Stimulated activated naive B cell treated with anti-CD40 and anti-IgM and Interleukin-4, amounts not matched to agents 10 μg/mL and 1 μg/mL and 100 μg/mL, for 72 hours (primary cell): Measurements from ENCODE around the gene DDX27.
"Not testable (repeated sequence)": the region's sequence is repeated elsewhere in the genome, so short reads cannot be mapped to it uniquely, and the experiment has no call there.

Experiments used
- ATAC-seq, 2 donors: fragments of 150-1000 bp; cut with Tn5 transposase; replicated peaks; 2 replicates each; pipeline ENCODE4 v1.10.0; 2021; ENCODE audit warnings: moderate library complexity in 1 of 2
- DNase-seq: peaks from one replicate; pipeline ENCODE4 v3.0.0; 2021
- H3K27ac Mint-ChIP-seq: one replicate; pipeline ENCODE4 v1.8.0; 2022; ENCODE audit warnings: mild to moderate bottlenecking, mixed read lengths
- H3K27me3 Mint-ChIP-seq, 2 donors: one replicate each; pipeline ENCODE4 v1.8.0; 2022; ENCODE audit warnings: mixed read lengths in 2 of 2
- H3K36me3 Mint-ChIP-seq, 2 donors: one replicate each; pipeline ENCODE4 v1.8.0; 2022; ENCODE audit warnings: mixed read lengths in 2 of 2, mild to moderate bottlenecking in 1 of 2
- H3K4me1 Mint-ChIP-seq, 2 donors: one replicate each; pipeline ENCODE4 v1.8.0; 2022; ENCODE audit warnings: mixed read lengths in 2 of 2, mild to moderate bottlenecking in 1 of 2
- H3K4me3 Mint-ChIP-seq, 2 donors: one replicate each; pipeline ENCODE4 v1.8.0; 2022; ENCODE audit warnings: mild to moderate bottlenecking in 2 of 2, mixed read lengths in 2 of 2, moderate library complexity in 1 of 2
- H3K9me3 Mint-ChIP-seq, 2 donors: one replicate each; pipeline ENCODE4 v1.8.0; 2022; ENCODE audit warnings: mixed read lengths in 2 of 2, mild to moderate bottlenecking in 1 of 2

DDX27 gene

GRCh38 chr20:49186535-49187329 is 32.5 kb upstream of the DDX27 start:
- H3K36me3 Mint-ChIP-seq: peaks cover 3 to 5% of the 10 kb centered on the region in 2 donors
- no peaks in the 10 kb centered on the region for H3K27me3 Mint-ChIP-seq
- peak; percentile 18 to 31 for ATAC-seq
- H3K9me3 Mint-ChIP-seq: peaks cover 0 to 1% of the 10 kb centered on the region in 2 donors
- H3K4me1 Mint-ChIP-seq: peaks cover 7 to 40% of the 10 kb centered on the region in 2 donors
- peak; percentile 21 for DNase-seq
- peak overlapping the region; percentile 82 for H3K27ac Mint-ChIP-seq
- peak overlapping the region; percentile 90 to 94 for H3K4me3 Mint-ChIP-seq

GRCh38 chr20:49187330-49187850 is 31.8 kb upstream of the DDX27 start:
- peaks cover 3 to 5% of the 10 kb centered on the region in 2 donors for H3K36me3 Mint-ChIP-seq
- peak overlapping the region; percentile 81 for H3K27ac Mint-ChIP-seq
- peak overlapping the region; percentile 90 to 94 for H3K4me3 Mint-ChIP-seq
- peak; percentile 17 to 23 for ATAC-seq
- H3K9me3 Mint-ChIP-seq: peaks cover 0 to 1% of the 10 kb centered on the region in 2 donors
- DNase-seq: no peak
- no peaks in the 10 kb centered on the region for H3K27me3 Mint-ChIP-seq
- peaks cover 7 to 40% of the 10 kb centered on the region in 2 donors for H3K4me1 Mint-ChIP-seq

- DNase-seq (peak; percentile 92), ATAC-seq (peak; percentile 96 to 97)
- H3K9me3 Mint-ChIP-seq: peaks cover 0 to 1% of the 10 kb centered on the region in 2 donors
- no peaks in the 10 kb centered on the region for H3K27me3 Mint-ChIP-seq
- H3K4me3 Mint-ChIP-seq: peak within 1 kb of the TSS; percentile 90 to 94
- H3K36me3 Mint-ChIP-seq: peaks cover 3 to 5% of the 10 kb centered on the region in 2 donors
- peaks cover 7 to 38% of the 10 kb centered on the region in 2 donors for H3K4me1 Mint-ChIP-seq
- peak within 1 kb of the TSS; percentile 92 for H3K27ac Mint-ChIP-seq
These were observed 31.2 kb upstream of the DDX27 start, which contains the start of gene STAU1 for GRCh38 chr20:49187851-49188641. STAU1 (minus strand) TSS chr20:49188334; CDS start chr20:49166201, 22,133 bp downstream.

GRCh38 chr20:49192944-49193518 is 26.2 kb upstream of the DDX27 start:
- ATAC-seq, H3K36me3 Mint-ChIP-seq, H3K27ac Mint-ChIP-seq, H3K9me3 Mint-ChIP-seq, H3K4me1 Mint-ChIP-seq, DNase-seq, H3K4me3 Mint-ChIP-seq, H3K27me3 Mint-ChIP-seq: not testable (repeated sequence)

- no peaks in the 10 kb centered on the region for H3K27me3 Mint-ChIP-seq
- peaks cover 0 to 2% of the 10 kb centered on the region in 2 donors for H3K36me3 Mint-ChIP-seq
- H3K27ac Mint-ChIP-seq: no peak overlapping the region
- H3K4me3 Mint-ChIP-seq: no peak overlapping the region
- ATAC-seq (no peak), DNase-seq (no peak)
- H3K4me1 Mint-ChIP-seq: no peaks in the 10 kb centered on the region
- peaks cover 0 to 4% of the 10 kb centered on the region in 2 donors for H3K9me3 Mint-ChIP-seq
These were observed 19.4 kb upstream of the DDX27 start for GRCh38 chr20:49199729-49200293.

- no peak for DNase-seq
- Mint-ChIP-seq H3K27ac (no peak overlapping the region), H3K36me3 (peaks cover 0 to 2% of the 10 kb centered on the region in 2 donors), H3K27me3 (no peaks in the 10 kb centered on the region), H3K4me1 (no peaks in the 10 kb centered on the region), H3K4me3 (no peak overlapping the region), H3K9me3 (peaks cover 0 to 4% of the 10 kb centered on the region in 2 donors)
- ATAC-seq: no peak
These were observed 16.2 kb upstream of the DDX27 start for GRCh38 chr20:49203011-49203410.

GRCh38 chr20:49203746-49204145 is 15.5 kb upstream of the DDX27 start:
- Mint-ChIP-seq H3K4me1 (no peaks in the 10 kb centered on the region), H3K9me3 (peaks cover 0 to 4% of the 10 kb centered on the region in 2 donors), H3K27me3 (no peaks in the 10 kb centered on the region), H3K4me3 (no peak overlapping the region), H3K27ac (no peak overlapping the region), H3K36me3 (peaks cover 0 to 2% of the 10 kb centered on the region in 2 donors)
- no peak for DNase-seq
- no peak for ATAC-seq

GRCh38 chr20:49207076-49207475 is 12.1 kb upstream of the DDX27 start:
- Mint-ChIP-seq H3K27ac (no peak overlapping the region), H3K27me3 (peaks cover 0 to 4% of the 10 kb centered on the region in 2 donors), H3K4me1 (no peaks in the 10 kb centered on the region), H3K9me3 (peaks cover 6 to 9% of the 10 kb centered on the region in 2 donors), H3K4me3 (no peak overlapping the region), H3K36me3 (peaks cover 4 to 6% of the 10 kb centered on the region in 2 donors)
- peak in 1 of 2 donors; percentile 38 for ATAC-seq
- no peak for DNase-seq

- peaks cover 4 to 6% of the 10 kb centered on the region in 2 donors for H3K36me3 Mint-ChIP-seq
- H3K4me1 Mint-ChIP-seq: no peaks in the 10 kb centered on the region
- no peak for DNase-seq
- no peak for ATAC-seq
- no peak overlapping the region for H3K27ac Mint-ChIP-seq
- peaks cover 6 to 9% of the 10 kb centered on the region in 2 donors for H3K9me3 Mint-ChIP-seq
- peaks cover 0 to 4% of the 10 kb centered on the region in 2 donors for H3K27me3 Mint-ChIP-seq
- H3K4me3 Mint-ChIP-seq: no peak overlapping the region
These were observed 9.0 kb upstream of the DDX27 start for GRCh38 chr20:49210101-49210756.

GRCh38 chr20:49210757-49211110 is 8.5 kb upstream of the DDX27 start:
- H3K4me1 Mint-ChIP-seq: no peaks in the 10 kb centered on the region

GRCh38 chr20:49214571-49214970 is 4.6 kb upstream of the DDX27 start:
- DNase-seq: no peak
- H3K4me1 Mint-ChIP-seq: peaks cover 6% of the 10 kb centered on the region in 2 donors
- peaks cover 4 to 6% of the 10 kb centered on the region in 2 donors for H3K36me3 Mint-ChIP-seq
- no peak overlapping the region for H3K4me3 Mint-ChIP-seq
- peaks cover 6 to 9% of the 10 kb centered on the region in 2 donors for H3K9me3 Mint-ChIP-seq
- peaks cover 0 to 4% of the 10 kb centered on the region in 2 donors for H3K27me3 Mint-ChIP-seq
- H3K27ac Mint-ChIP-seq: no peak overlapping the region
- ATAC-seq: no peak

More at GRCh38 chr20:49210757-49211110, 8.5 kb upstream of the DDX27 start:
- H3K27me3 Mint-ChIP-seq: peaks cover 0 to 4% of the 10 kb centered on the region in 2 donors
- peaks cover 6 to 9% of the 10 kb centered on the region in 2 donors for H3K9me3 Mint-ChIP-seq
- H3K27ac Mint-ChIP-seq: no peak overlapping the region
- H3K4me3 Mint-ChIP-seq: no peak overlapping the region
- DNase-seq: no peak
- no peak for ATAC-seq
- peaks cover 4 to 6% of the 10 kb centered on the region in 2 donors for H3K36me3 Mint-ChIP-seq

- peaks cover 9 to 10% of the 10 kb centered on the region in 2 donors for H3K4me1 Mint-ChIP-seq
- H3K36me3 Mint-ChIP-seq: peaks cover 4 to 6% of the 10 kb centered on the region in 2 donors
- H3K4me3 Mint-ChIP-seq: no peak overlapping the region
- H3K27me3 Mint-ChIP-seq: peaks cover 0 to 3% of the 10 kb centered on the region in 2 donors
- no peak for DNase-seq
- H3K27ac Mint-ChIP-seq: no peak overlapping the region
- no peak for ATAC-seq
- peaks cover 3 to 6% of the 10 kb centered on the region in 2 donors for H3K9me3 Mint-ChIP-seq
These were observed 4.0 kb upstream of the DDX27 start for GRCh38 chr20:49215232-49215631.

GRCh38 chr20:49216991-49217578 is 2.1 kb upstream of the DDX27 start:
- peaks cover 4 to 14% of the 10 kb centered on the region in 2 donors for H3K36me3 Mint-ChIP-seq
- peak overlapping the region; percentile 14 for H3K27ac Mint-ChIP-seq
- H3K27me3 Mint-ChIP-seq: no peaks in the 10 kb centered on the region
- peaks cover 16 to 18% of the 10 kb centered on the region in 2 donors for H3K4me1 Mint-ChIP-seq
- H3K9me3 Mint-ChIP-seq: no peaks in the 10 kb centered on the region
- peak overlapping the region in 1 of 2 donors; percentile 47 for H3K4me3 Mint-ChIP-seq
- peak; percentile 78 for DNase-seq
- ATAC-seq: peak; percentile 58 to 60
